Neural progenitor cell (in vitro differentiated cells): ENCODE measurements around the gene SLC6A13.

Experiments used
- CTCF ChIP-seq: fragments of 200-600 bp; sonication (generic); IDR thresholded peaks from 2 replicates; pipeline ENCODE4 v1.5.1; 2017; ENCODE audit warnings: antibody characterized with exemption, mild to moderate bottlenecking
- EZH2 ChIP-seq: fragments of 200-600 bp; sonication (generic); IDR thresholded peaks from 2 replicates; pipeline ENCODE4 v1.6.1; 2017; ENCODE audit warnings: antibody characterized with exemption, mild to moderate bottlenecking, moderate library complexity
- EZH2phosphoT487 ChIP-seq: fragments of 200-600 bp; sonication (generic); IDR thresholded peaks from 2 replicates; pipeline ENCODE4 v1.6.1; 2017; ENCODE audit warnings: antibody characterized with exemption

- no peak for TF ChIP-seq CTCF
- no peak for TF ChIP-seq EZH2phosphoT487
- no peak for TF ChIP-seq EZH2
These were observed 28.6 kb upstream of the SLC6A13 start for GRCh38 chr12:291153-291723.
